Activated CD8-positive, alpha-beta T cell treated with anti-CD3 and anti-CD28 coated beads for 36 hours (primary cell): ENCODE data around the gene NBL1. TPM values are rescaled to one million over a fixed set of nuclear protein-coding genes. Genes with fewer than 3 reads are reported as not detected.

Experiments used
- ATAC-seq: fragments of 200-7000 bp; cut with Tn5 transposase; one replicate; pipeline ENCODE4 v1.10.0; 2021; ENCODE audit warnings: mild to moderate bottlenecking, moderate library complexity
- CTCF ChIA-PET: fragments of 350-600 bp; sonication (Branson Sonifier 250); formaldehyde crosslinking; loops from one replicate; lab custom pipeline; 2021; ENCODE audit warnings: antibody characterized with exemption; lab: Charles Lee
- POLR2A ChIA-PET: fragments of 350-600 bp; sonication (Branson Sonifier 250); formaldehyde crosslinking; loops from one replicate; lab custom pipeline; 2021; ENCODE audit warnings: antibody characterized with exemption; lab: Charles Lee
- DNase-seq: peaks from one replicate; pipeline ENCODE4 v3.0.0-alpha.2; 2020
- H3K27ac Mint-ChIP-seq: one replicate; pipeline ENCODE4 v1.8.0; 2021; ENCODE audit warnings: mild to moderate bottlenecking, mixed read lengths
- H3K27me3 Mint-ChIP-seq: one replicate; pipeline ENCODE4 v1.8.0; 2021; ENCODE audit warnings: mixed read lengths
- H3K36me3 Mint-ChIP-seq: one replicate; pipeline ENCODE4 v1.8.0; 2021; ENCODE audit warnings: low read depth, mixed read lengths
- H3K4me1 Mint-ChIP-seq: one replicate; pipeline ENCODE4 v1.8.0; 2021; ENCODE audit warnings: low read depth, mixed read lengths
- H3K4me3 Mint-ChIP-seq: one replicate; pipeline ENCODE4 v1.8.0; 2021; ENCODE audit warnings: mild to moderate bottlenecking, moderate library complexity, mixed read lengths
- H3K9me3 Mint-ChIP-seq: one replicate; pipeline ENCODE4 v1.8.0; 2021; ENCODE audit warnings: mixed read lengths
- intact Hi-C: fragments of 100-400 bp; cut with micrococcal nuclease; formaldehyde crosslinking; loops from one replicate; pipeline ENCODE4 v1.10.0; 2022
- total RNA-seq, 2 experiments: library from RNA; stranded (reverse); gene quantifications; one replicate each; pipeline ENCODE4 v1.2.3, GENCODE V29; 2021
- TF ChIP-seq, protein P1 (sequence below): fragments of 200-600 bp; IDR thresholded peaks from one replicate; pipeline ENCODE4 v1.8.0; 2022; ENCODE audit warnings: antibody characterized with exemption, mild to moderate bottlenecking

The NBL1 gene
- total RNA-seq, 2 experiments from 2014 or later: 27.0 to 27.6 TPM

DNA sequence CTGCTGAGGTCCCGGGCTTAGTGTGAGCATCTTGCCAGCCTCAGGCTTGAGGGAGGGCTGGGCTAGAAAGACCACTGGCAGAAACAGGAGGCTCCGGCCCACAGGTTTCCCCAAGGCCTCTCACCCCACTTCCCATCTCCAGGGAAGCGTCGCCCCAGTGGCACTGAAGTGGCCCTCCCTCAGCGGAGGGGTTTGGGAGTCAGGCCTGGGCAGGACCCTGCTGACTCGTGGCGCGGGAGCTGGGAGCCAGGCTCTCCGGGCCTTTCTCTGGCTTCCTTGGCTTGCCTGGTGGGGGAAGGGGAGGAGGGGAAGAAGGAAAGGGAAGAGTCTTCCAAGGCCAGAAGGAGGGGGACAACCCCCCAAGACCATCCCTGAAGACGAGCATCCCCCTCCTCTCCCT lies 13.4 kb downstream of the NBL1 start:
- ATAC-seq (no peak), DNase-seq (no peak)
- CTCF ChIA-PET: no interaction called here
- H3K4me1 Mint-ChIP-seq: peaks cover 13% of the 10 kb centered on the region
- H3K27ac Mint-ChIP-seq: no peak overlapping the region
- H3K27me3 Mint-ChIP-seq: peaks cover 2% of the 10 kb centered on the region
- no peaks in the 10 kb centered on the region for H3K9me3 Mint-ChIP-seq
- POLR2A ChIA-PET: interaction anchor here (2.0 kb wide), 1 partner anchor 10 kb away, joined by 6 read pairs; no protein-coding TSS in a partner anchor
- intact Hi-C loops: loop anchor here (10.0 kb wide), 2 partner anchors 313 to 393 kb away; no protein-coding TSS in a partner anchor
- no peaks in the 10 kb centered on the region for H3K36me3 Mint-ChIP-seq
- H3K4me3 Mint-ChIP-seq: no peak overlapping the region
- TF ChIP-seq, protein P1, sequence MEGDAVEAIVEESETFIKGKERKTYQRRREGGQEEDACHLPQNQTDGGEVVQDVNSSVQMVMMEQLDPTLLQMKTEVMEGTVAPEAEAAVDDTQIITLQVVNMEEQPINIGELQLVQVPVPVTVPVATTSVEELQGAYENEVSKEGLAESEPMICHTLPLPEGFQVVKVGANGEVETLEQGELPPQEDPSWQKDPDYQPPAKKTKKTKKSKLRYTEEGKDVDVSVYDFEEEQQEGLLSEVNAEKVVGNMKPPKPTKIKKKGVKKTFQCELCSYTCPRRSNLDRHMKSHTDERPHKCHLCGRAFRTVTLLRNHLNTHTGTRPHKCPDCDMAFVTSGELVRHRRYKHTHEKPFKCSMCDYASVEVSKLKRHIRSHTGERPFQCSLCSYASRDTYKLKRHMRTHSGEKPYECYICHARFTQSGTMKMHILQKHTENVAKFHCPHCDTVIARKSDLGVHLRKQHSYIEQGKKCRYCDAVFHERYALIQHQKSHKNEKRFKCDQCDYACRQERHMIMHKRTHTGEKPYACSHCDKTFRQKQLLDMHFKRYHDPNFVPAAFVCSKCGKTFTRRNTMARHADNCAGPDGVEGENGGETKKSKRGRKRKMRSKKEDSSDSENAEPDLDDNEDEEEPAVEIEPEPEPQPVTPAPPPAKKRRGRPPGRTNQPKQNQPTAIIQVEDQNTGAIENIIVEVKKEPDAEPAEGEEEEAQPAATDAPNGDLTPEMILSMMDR: no peak

DNA sequence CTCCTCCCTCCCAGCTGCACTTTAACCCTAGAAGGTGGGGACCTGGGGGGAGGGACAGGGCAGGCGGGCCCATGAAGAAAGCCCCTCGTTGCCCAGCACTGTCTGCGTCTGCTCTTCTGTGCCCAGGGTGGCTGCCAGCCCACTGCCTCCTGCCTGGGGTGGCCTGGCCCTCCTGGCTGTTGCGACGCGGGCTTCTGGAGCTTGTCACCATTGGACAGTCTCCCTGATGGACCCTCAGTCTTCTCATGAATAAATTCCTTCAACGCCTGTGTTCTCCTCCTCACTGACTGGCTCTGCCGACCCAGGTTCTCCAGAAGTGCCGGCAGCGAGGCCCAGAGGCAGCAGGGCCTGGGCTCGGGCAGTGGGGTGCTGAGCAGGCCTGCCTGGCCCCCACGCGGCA lies 14.1 kb downstream of the NBL1 start:
- TF ChIP-seq, protein P1: no peak
- peaks cover 13% of the 10 kb centered on the region for H3K4me1 Mint-ChIP-seq
- H3K36me3 Mint-ChIP-seq: no peaks in the 10 kb centered on the region
- peaks cover 7% of the 10 kb centered on the region for H3K27me3 Mint-ChIP-seq
- no peak overlapping the region for H3K4me3 Mint-ChIP-seq
- H3K27ac Mint-ChIP-seq: no peak overlapping the region
- ChIA-PET CTCF (no interaction called here), POLR2A (interaction anchor here (0.8 kb wide), 1 partner anchor 9 kb away, joined by 3 read pairs; no protein-coding TSS in a partner anchor)
- intact Hi-C loops: loop anchor here (10.0 kb wide), 2 partner anchors 313 to 393 kb away; no protein-coding TSS in a partner anchor
- H3K9me3 Mint-ChIP-seq: no peaks in the 10 kb centered on the region
- ATAC-seq (no peak), DNase-seq (no peak)

DNA sequence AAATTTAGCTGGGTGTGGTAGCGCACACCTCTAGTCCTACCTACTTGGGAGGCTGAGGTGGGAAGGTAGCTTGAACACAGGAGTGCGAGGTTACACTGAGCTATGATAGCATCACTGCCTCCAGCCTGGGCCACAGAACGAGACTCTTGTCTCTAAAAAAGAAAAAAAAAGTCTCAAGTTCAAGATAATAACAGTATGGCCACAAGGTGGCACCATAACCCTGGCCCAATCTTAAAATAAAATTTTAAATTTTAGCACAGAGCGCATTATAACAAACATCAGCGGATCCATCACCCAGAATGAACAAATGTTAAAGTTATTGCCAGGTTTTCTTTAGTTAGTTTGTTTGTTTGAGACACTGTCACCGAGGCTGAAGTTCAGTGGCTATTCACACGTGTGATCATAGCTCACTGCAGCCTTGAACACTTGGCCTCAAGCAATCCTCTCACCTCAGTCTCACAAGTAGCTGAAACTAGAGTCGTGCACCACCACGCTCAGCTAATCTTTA lies 17.7 kb downstream of the NBL1 start:
- DNase-seq: peak; percentile 68
- no peaks in the 10 kb centered on the region for H3K36me3 Mint-ChIP-seq
- H3K27me3 Mint-ChIP-seq: peaks cover 24% of the 10 kb centered on the region
- intact Hi-C loops: loop anchor here (2.0 kb wide), 1 partner anchor 43 kb away; no protein-coding TSS in a partner anchor
- no peaks in the 10 kb centered on the region for H3K9me3 Mint-ChIP-seq
- ChIA-PET POLR2A (interaction anchor here (0.9 to 1.8 kb wide), 2 partner anchors 16 to 19 kb away, joined by 3 to 6 read pairs; no protein-coding TSS in a partner anchor), CTCF (interaction anchor here (0.5 to 4.3 kb wide), 59 partner anchors 8 to 651 kb away, joined by 3 to 137 read pairs (median 4); partner anchors contain the start of genes AKR7A2, AKR7A3, EMC1 and MRTO4)
- no peak overlapping the region for H3K27ac Mint-ChIP-seq
- H3K4me3 Mint-ChIP-seq: no peak overlapping the region
- peaks cover 22% of the 10 kb centered on the region for H3K4me1 Mint-ChIP-seq
- TF ChIP-seq, protein P1: peak; percentile 88
- ATAC-seq: no peak

DNA sequence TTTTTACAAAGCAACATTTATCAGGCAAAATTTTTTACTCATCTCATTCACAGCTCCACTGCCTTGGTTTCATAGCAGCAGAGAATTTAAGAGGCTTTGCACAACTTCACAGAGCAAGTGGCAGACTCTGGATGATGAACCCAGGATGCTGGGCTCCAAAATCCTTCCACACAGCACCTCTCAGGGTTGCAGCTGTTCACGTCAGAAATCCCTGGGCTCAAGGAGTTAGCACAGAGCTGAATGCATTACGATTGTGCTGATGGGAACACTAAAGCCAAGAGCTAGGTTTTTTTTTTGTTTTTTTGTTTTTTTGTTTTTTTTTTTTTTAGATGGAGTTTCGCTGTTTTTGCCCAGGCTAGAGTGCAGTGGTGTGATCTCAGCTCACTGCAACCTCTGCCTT lies 18.2 kb downstream of the NBL1 start:
- Mint-ChIP-seq H3K4me3 (no peak overlapping the region), H3K36me3 (no peaks in the 10 kb centered on the region), H3K27me3 (peaks cover 28% of the 10 kb centered on the region), H3K27ac (no peak overlapping the region), H3K9me3 (no peaks in the 10 kb centered on the region), H3K4me1 (peaks cover 22% of the 10 kb centered on the region)
- DNase-seq (no peak), ATAC-seq (no peak)
- CTCF ChIA-PET: interaction anchor here (0.5 to 4.3 kb wide), 56 partner anchors 8 to 651 kb away, joined by 3 to 137 read pairs (median 4); partner anchors contain the start of genes AKR7A2, AKR7A3, EMC1 and MRTO4
- intact Hi-C loops: no loop called here
- POLR2A ChIA-PET: interaction anchor here (1.8 kb wide), 1 partner anchor 16 kb away, joined by 6 read pairs; no protein-coding TSS in a partner anchor
- TF ChIP-seq, protein P1: no peak
